ENCODE measurements around the gene TSSC4.

DNA sequence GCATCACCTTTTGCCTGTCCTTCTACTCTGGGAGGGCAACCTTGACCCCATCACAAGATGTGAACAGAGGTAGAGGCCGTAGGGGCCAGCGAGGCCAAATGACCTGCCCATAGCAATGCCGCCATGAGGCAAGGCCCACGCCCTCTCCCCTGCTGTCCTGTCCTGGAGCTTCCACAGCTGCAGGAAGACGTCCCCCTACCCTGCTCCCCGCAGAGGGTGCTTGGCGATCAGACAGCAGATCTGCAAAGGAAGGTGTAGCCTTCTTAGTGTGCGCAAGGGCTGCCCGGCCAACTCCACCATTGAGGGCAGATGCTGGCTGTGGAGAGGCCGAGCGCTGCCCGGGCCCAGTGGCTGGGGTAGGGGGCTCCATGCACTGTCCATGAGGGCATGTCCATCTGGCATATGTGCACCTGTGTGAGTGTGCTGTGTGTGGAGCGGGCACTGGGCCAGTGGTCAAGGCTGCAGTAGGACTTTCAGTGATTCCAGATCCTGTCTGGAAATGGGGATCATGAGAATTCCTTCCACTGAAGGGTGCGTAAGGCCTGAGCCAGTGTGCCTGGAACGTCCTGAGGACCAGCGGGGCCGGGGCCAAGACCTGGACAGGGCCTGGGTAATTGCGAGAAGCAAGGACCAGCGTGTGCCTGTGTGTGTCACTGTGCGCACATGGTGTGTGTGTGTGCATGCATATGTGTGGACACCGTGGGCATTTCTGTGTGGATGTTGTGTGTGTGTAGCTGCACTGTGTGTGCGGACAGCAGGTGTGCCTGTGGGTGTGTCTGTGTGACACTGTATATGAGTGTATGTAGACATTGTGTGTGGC is 32.8 kb downstream of the TSSC4 start:
- TF ChIP-seq EZH2 (IDR thresholded peaks at IDR 0.05; ENCODE audit: insufficient read depth, low read length), result no peak
- TF ChIP-seq, protein P1, sequence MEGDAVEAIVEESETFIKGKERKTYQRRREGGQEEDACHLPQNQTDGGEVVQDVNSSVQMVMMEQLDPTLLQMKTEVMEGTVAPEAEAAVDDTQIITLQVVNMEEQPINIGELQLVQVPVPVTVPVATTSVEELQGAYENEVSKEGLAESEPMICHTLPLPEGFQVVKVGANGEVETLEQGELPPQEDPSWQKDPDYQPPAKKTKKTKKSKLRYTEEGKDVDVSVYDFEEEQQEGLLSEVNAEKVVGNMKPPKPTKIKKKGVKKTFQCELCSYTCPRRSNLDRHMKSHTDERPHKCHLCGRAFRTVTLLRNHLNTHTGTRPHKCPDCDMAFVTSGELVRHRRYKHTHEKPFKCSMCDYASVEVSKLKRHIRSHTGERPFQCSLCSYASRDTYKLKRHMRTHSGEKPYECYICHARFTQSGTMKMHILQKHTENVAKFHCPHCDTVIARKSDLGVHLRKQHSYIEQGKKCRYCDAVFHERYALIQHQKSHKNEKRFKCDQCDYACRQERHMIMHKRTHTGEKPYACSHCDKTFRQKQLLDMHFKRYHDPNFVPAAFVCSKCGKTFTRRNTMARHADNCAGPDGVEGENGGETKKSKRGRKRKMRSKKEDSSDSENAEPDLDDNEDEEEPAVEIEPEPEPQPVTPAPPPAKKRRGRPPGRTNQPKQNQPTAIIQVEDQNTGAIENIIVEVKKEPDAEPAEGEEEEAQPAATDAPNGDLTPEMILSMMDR (IDR thresholded peaks at IDR 0.05; ENCODE audit: insufficient read depth, low read depth, low read length), result no peak
